Measurements from ENCODE around the gene RTN4IP1. TPM values are rescaled to one million over a fixed set of nuclear protein-coding genes. Genes with fewer than 3 reads are reported as not detected.

RTN4IP1 gene
- total RNA-seq, 2 donors from 2014 or later, result 4.5 to 4.9 TPM

DNA sequence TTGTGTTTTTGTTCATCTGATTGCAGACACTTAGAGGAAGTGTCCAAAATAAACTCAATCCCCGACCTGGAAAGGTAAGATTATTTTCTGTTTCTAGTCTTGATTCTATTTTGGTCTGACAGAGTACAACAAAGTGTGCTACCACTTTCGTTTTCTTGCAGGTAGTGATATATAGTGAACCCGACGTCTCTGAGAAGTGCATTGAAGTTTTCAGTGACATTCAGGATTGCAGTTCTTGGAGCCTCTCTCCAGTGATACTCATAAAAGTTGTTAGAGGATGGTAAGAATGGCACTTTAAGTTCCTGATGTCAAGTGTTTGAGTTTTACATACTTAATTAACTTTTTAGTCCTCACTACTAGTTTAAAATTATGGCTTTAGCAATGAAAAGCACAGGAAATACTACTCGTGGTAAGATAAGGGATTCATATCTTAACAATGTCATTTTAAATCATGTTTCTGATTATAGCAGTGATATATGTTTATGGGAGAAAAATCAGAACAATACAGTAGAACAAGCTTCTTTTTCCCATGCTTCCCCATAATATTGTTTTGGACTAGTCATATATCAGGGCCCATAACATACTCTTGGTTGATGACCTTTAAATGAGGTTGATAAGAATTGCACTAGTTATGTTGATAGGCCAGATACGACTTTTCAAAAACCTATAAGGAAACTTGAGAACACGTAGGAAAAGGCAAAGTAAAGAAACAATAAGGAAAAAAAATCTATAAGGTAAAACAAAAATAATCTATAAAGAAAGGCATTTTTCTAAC, 104.0 kb downstream of the RTN4IP1 start:
- no peaks in the 10 kb centered on the region for H3K9me3 ChIP-seq
- no peaks in the 10 kb centered on the region for H3K27me3 ChIP-seq (replicated peaks; ENCODE audit: insufficient read depth)
- DNase-seq (ENCODE audit: low spot score), result no peak
- H3K4me3 ChIP-seq, result peak overlapping the region in 1 of 2 donors; percentile 10
- intact Hi-C loops (cut with DNase I), result no loop called here
- H3K36me3 ChIP-seq, result no peaks in the 10 kb centered on the region
- H3K4me1 ChIP-seq (replicated peaks), result no peaks in the 10 kb centered on the region
- TF ChIP-seq POLR2A (IDR thresholded peaks at IDR 0.05), result no peak
- no peak for TF ChIP-seq CTCF (IDR thresholded peaks at IDR 0.05)
- no peak for TF ChIP-seq POLR2AphosphoS5 (IDR thresholded peaks at IDR 0.05)
- whole genome bisulfite sequencing, result 15% methylated on average over 7 of the region's 7 CpGs
- H3K27ac ChIP-seq, result peak overlapping the region; percentile 20 to 25

DNA sequence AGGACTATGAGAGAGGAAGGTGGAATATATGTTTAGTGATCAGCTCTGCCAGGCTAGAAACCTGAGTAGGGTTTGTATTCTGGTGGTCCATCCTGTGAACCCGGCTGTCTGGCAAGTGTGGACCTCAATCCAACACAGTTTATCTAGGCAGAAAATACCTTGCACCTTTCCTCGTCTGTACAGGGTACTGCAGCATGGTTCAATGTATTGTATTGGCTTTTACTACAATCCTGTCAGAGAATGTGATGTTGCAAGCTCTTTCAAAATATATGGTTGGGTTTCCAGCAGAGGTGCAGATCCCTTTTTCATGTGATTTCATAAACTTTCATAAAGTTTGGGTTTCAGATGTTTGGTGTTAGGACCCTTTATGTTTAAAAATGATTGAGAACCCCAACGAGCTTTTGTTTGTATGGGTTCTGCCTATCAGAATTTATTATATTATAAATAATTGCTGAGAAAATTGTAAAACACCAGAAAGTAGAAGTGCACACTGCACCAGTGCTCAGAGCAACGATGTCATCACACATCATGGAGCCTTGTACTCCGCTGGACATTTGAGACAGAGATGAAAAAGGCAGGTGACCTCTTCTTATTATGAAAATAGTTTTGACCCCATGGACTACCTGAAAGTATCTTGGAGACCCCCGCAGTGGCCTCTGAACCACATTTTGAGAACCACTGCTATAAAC, 106.6 kb downstream of the RTN4IP1 start:
- DNase-seq (ENCODE audit: low spot score), result no peak
- no peaks in the 10 kb centered on the region for H3K9me3 ChIP-seq
- peaks cover 4% of the 10 kb centered on the region for H3K4me1 ChIP-seq (replicated peaks)
- 73% methylated on average over 6 of the region's 6 CpGs for WGBS
- no peak for TF ChIP-seq CTCF (IDR thresholded peaks at IDR 0.05)
- TF ChIP-seq POLR2AphosphoS5 (IDR thresholded peaks at IDR 0.05), result no peak
- no peak for TF ChIP-seq POLR2A (IDR thresholded peaks at IDR 0.05)
- H3K27me3 ChIP-seq (replicated peaks; ENCODE audit: insufficient read depth), result no peaks in the 10 kb centered on the region
- H3K4me3 ChIP-seq, result no peak overlapping the region
- intact Hi-C loops (cut with DNase I), result no loop called here
- H3K36me3 ChIP-seq, result no peaks in the 10 kb centered on the region
- H3K27ac ChIP-seq, result no peak overlapping the region

Small RNAs within 50 kb of the gene (small RNA-seq; reads per million reads assigned to genes)
- gene RNU6-527P, result 0 reads per million in 2 donors

Other genes with a start within 250 kb of the RTN4IP1 start
- 1 to 10 TPM; 6.1 to 9.4 TPM for gene QRSL1, start 80 bp upstream of the RTN4IP1 start, total RNA-seq

All from prostate gland (tissue), 2 donors.